ENCODE data around the gene IKZF4.
A peak's percentile ranks its signal among the peaks of the same experiment; 100 is the strongest.

IKZF4 gene

GRCh38 chr12:56020423-56021184 lies at the start of gene IKZF4:
Gene IKZF4, plus strand, starts transcription at chr12:56021043. Its CDS starts 451 bp downstream, at chr12:56021494.
- H3K4me3 ChIP-seq (ENCODE audit: low read depth, low read length): peak within 1 kb of the TSS; percentile 42
- no peak for TF ChIP-seq CTCF (IDR thresholded peaks at IDR 0.05; ENCODE audit: low read depth, low read length)
- H3K27me3 ChIP-seq (ENCODE audit: insufficient read depth, low read depth, severe bottlenecking): no peaks in the 10 kb centered on the region
- peaks cover 6% of the 10 kb centered on the region for H3K36me3 ChIP-seq
- H3K27ac ChIP-seq: peak within 1 kb of the TSS; percentile 60
- DNase-seq: peak; percentile 84
- no peaks in the 10 kb centered on the region for H3K9me3 ChIP-seq (ENCODE audit: severe bottlenecking)

GRCh38 chr12:55972042-55972441 lies 48.8 kb upstream of the IKZF4 start:
- H3K4me3 ChIP-seq (ENCODE audit: low read depth, low read length): no peak overlapping the region
- no peak for DNase-seq
- H3K36me3 ChIP-seq: peaks cover 42% of the 10 kb centered on the region
- H3K9me3 ChIP-seq (ENCODE audit: severe bottlenecking): no peaks in the 10 kb centered on the region
- no peak for TF ChIP-seq CTCF (IDR thresholded peaks at IDR 0.05; ENCODE audit: low read depth, low read length)
- H3K27ac ChIP-seq: no peak overlapping the region
- H3K27me3 ChIP-seq (ENCODE audit: insufficient read depth, low read depth, severe bottlenecking): no peaks in the 10 kb centered on the region

GRCh38 chr12:55972456-55972855 lies 48.4 kb upstream of the IKZF4 start:
- no peak for TF ChIP-seq CTCF (IDR thresholded peaks at IDR 0.05; ENCODE audit: low read depth, low read length)
- Histone ChIP-seq H3K9me3 (ENCODE audit: severe bottlenecking) (no peaks in the 10 kb centered on the region), H3K4me3 (ENCODE audit: low read depth, low read length) (no peak overlapping the region), H3K27ac (no peak overlapping the region), H3K27me3 (ENCODE audit: insufficient read depth, low read depth, severe bottlenecking) (no peaks in the 10 kb centered on the region), H3K36me3 (peaks cover 42% of the 10 kb centered on the region)
- no peak for DNase-seq

GRCh38 chr12:55972911-55973598 lies 47.8 kb upstream of the IKZF4 start:
- Histone ChIP-seq H3K27ac (peak overlapping the region; percentile 61), H3K4me3 (ENCODE audit: low read depth, low read length) (peak overlapping the region; percentile 51), H3K36me3 (peaks cover 38% of the 10 kb centered on the region), H3K9me3 (ENCODE audit: severe bottlenecking) (no peaks in the 10 kb centered on the region), H3K27me3 (ENCODE audit: insufficient read depth, low read depth, severe bottlenecking) (no peaks in the 10 kb centered on the region)
- TF ChIP-seq CTCF (IDR thresholded peaks at IDR 0.05; ENCODE audit: low read depth, low read length): no peak
- DNase-seq: no peak

GRCh38 chr12:55973599-55974307 lies 47.1 kb upstream of the IKZF4 start, which contains the start of gene RAB5B:
Gene RAB5B, plus strand, starts transcription at chr12:55974078. Its CDS starts 12,883 bp downstream, at chr12:55986961.
- Histone ChIP-seq H3K4me3 (ENCODE audit: low read depth, low read length) (peak within 1 kb of the TSS; percentile 81), H3K36me3 (peaks cover 31% of the 10 kb centered on the region), H3K9me3 (ENCODE audit: severe bottlenecking) (no peaks in the 10 kb centered on the region), H3K27me3 (ENCODE audit: insufficient read depth, low read depth, severe bottlenecking) (no peaks in the 10 kb centered on the region), H3K27ac (peak within 1 kb of the TSS; percentile 81)
- peak; percentile 99 for DNase-seq
- no peak for TF ChIP-seq CTCF (IDR thresholded peaks at IDR 0.05; ENCODE audit: low read depth, low read length)
